GM23338 (cell line): ENCODE measurements around the gene SLC35A4. TPM values are rescaled to one million over a fixed set of nuclear protein-coding genes. Genes with fewer than 3 reads are reported as not detected.

Source experiments
- ATAC-seq: fragments of 200-7000 bp; cut with Tn5 transposase; 3 replicates; pipeline ENCODE4 v1.9.1; 2020
- DNase-seq: peaks from one replicate; pipeline ENCODE4 v3.0.0-alpha.2; 2015; ENCODE audit warnings: low spot score
- H2AFZ ChIP-seq: fragments of 200-600 bp; sonication (generic); 2 replicates; pipeline ENCODE4 v1.8.0; 2016; ENCODE audit warnings: antibody characterized with exemption, mild to moderate bottlenecking, moderate library complexity
- H3F3A ChIP-seq: fragments of 200-600 bp; sonication (generic); replicated peaks from 2 replicates; pipeline ENCODE4 v1.8.0; 2017; ENCODE audit warnings: antibody characterized with exemption, mixed run types, low read depth
- H3K27ac ChIP-seq: fragments of 200-600 bp; sonication (generic); 2 replicates; pipeline ENCODE4 v1.6.1; 2016; ENCODE audit warnings: low read depth
- H3K27me3 ChIP-seq: fragments of 200-600 bp; sonication (generic); 2 replicates; pipeline ENCODE4 v1.8.0; 2016; ENCODE audit warnings: mild to moderate bottlenecking, mixed run types, moderate library complexity; ENCODE audit not compliant: insufficient read depth
- H3K36me3 ChIP-seq: fragments of 200-600 bp; sonication (generic); 2 replicates; pipeline ENCODE4 v1.8.0; 2016; ENCODE audit warnings: mild to moderate bottlenecking; ENCODE audit not compliant: insufficient read depth
- H3K4me1 ChIP-seq: fragments of 200-600 bp; sonication (generic); 2 replicates; pipeline ENCODE4 v1.8.0; 2016; ENCODE audit warnings: mild to moderate bottlenecking, moderate library complexity; ENCODE audit not compliant: insufficient read depth
- H3K4me2 ChIP-seq: fragments of 200-600 bp; sonication (generic); 2 replicates; pipeline ENCODE4 v1.7.1; 2017; ENCODE audit warnings: mixed run types
- H3K4me3 ChIP-seq: fragments of 200-600 bp; sonication (generic); 2 replicates; pipeline ENCODE4 v1.6.1; 2016; ENCODE audit warnings: mixed run types
- H3K79me2 ChIP-seq: fragments of 200-600 bp; sonication (generic); replicated peaks from 2 replicates; pipeline ENCODE4 v1.8.0; 2017; ENCODE audit warnings: mild to moderate bottlenecking; ENCODE audit not compliant: insufficient read depth
- H3K9me2 ChIP-seq: fragments of 200-600 bp; sonication (generic); 2 replicates; pipeline ENCODE4 v1.8.0; 2017; ENCODE audit not compliant: insufficient read depth
- H4K20me1 ChIP-seq: fragments of 200-600 bp; sonication (generic); replicated peaks from 2 replicates; pipeline ENCODE4 v1.8.0; 2017; ENCODE audit warnings: mild to moderate bottlenecking; ENCODE audit not compliant: insufficient read depth
- H3K27ac Mint-ChIP-seq: 2 replicates; pipeline ENCODE4 v1.8.0; 2020; ENCODE audit warnings: inconsistent platforms, mild to moderate bottlenecking, moderate library complexity, mixed read lengths
- H3K27me3 Mint-ChIP-seq: 3 replicates; pipeline ENCODE4 v1.8.0; 2022; ENCODE audit warnings: low read depth, mild to moderate bottlenecking, moderate library complexity, mixed read lengths, inconsistent platforms; ENCODE audit not compliant: insufficient read depth, poor library complexity
- H3K36me3 Mint-ChIP-seq: 3 replicates; pipeline ENCODE4 v1.8.0; 2021; ENCODE audit warnings: low read depth, mild to moderate bottlenecking, inconsistent platforms, moderate library complexity, mixed read lengths
- H3K4me1 Mint-ChIP-seq: 3 replicates; pipeline ENCODE4 v1.8.0; 2020; ENCODE audit warnings: mild to moderate bottlenecking, inconsistent platforms, mixed read lengths
- H3K4me3 Mint-ChIP-seq: 3 replicates; pipeline ENCODE4 v1.8.0; 2021; ENCODE audit warnings: moderate library complexity, mild to moderate bottlenecking, inconsistent platforms, mixed read lengths
- H3K9me3 Mint-ChIP-seq: 3 replicates; pipeline ENCODE4 v1.8.0; 2020; ENCODE audit warnings: moderate library complexity, mild to moderate bottlenecking, inconsistent platforms, mixed read lengths
- CREB1 ChIP-seq: fragments of 250-450 bp; sonication (Bioruptor Pico); IDR thresholded peaks from 2 replicates; pipeline ENCODE4 v1.5.0; 2020; ENCODE audit warnings: low read depth, mild to moderate bottlenecking, moderate library complexity
- CTCF ChIP-seq, 2 experiments: fragments of 200-600 bp in 1 of 2; sonication (generic) in 1 of 2; conservative IDR thresholded peaks; 2 replicates each; pipeline versions ENCODE4 v1.5.1 to v1.6.1; 2016 to 2017; ENCODE audit warnings: antibody characterized with exemption in 2 of 2, low read depth in 2 of 2, mild to moderate bottlenecking in 2 of 2, moderate library complexity in 1 of 2
- ETS1 ChIP-seq: IDR thresholded peaks from 2 replicates; pipeline ENCODE4 v1.6.1; 2016; ENCODE audit warnings: antibody characterized with exemption
- EZH2phosphoT487 ChIP-seq: fragments of 200-600 bp; sonication (generic); IDR thresholded peaks from one replicate; pipeline ENCODE4 v1.8.1; 2018; ENCODE audit warnings: antibody characterized with exemption; ENCODE audit not compliant: unreplicated experiment
- JUNB ChIP-seq: IDR thresholded peaks from one replicate; pipeline ENCODE4 v1.6.1; 2016; ENCODE audit warnings: antibody characterized with exemption; ENCODE audit not compliant: unreplicated experiment
- NANOG ChIP-seq: IDR thresholded peaks from 2 replicates; pipeline ENCODE4 v1.6.1; 2016; ENCODE audit warnings: antibody characterized with exemption, borderline replicate concordance
- POLR2AphosphoS5 ChIP-seq: IDR thresholded peaks from 2 replicates; pipeline ENCODE4 v1.6.1; 2016; ENCODE audit warnings: antibody characterized with exemption, low read depth
- STAT1 ChIP-seq: IDR thresholded peaks from one replicate; pipeline ENCODE4 v1.6.1; 2016; ENCODE audit warnings: antibody characterized with exemption; ENCODE audit not compliant: unreplicated experiment
- ZNF331 ChIP-seq: fragments of 250-450 bp; sonication (Bioruptor Pico); IDR thresholded peaks from 2 replicates; pipeline ENCODE4 v1.5.0; 2020; ENCODE audit warnings: low read depth, mild to moderate bottlenecking, moderate library complexity
- ZNF462 ChIP-seq: fragments of 250-450 bp; sonication (Bioruptor Pico); IDR thresholded peaks from 2 replicates; pipeline ENCODE4 v1.5.0; 2020; ENCODE audit warnings: mild to moderate bottlenecking, moderate library complexity
- microRNA-seq: library from miRNA; unstranded; fragments of <30 nt; microRNA quantifications from one replicate; pipeline ENCODE4, GENCODE V29; 2017
- polyA plus RNA-seq: library from polyadenylated mRNA; unstranded; fragments of >200 nt; fragmentation: Nextera tagmentation; extraction: Ambion mirVana; gene quantifications from 2 replicates; pipeline ENCODE4 v1.2.1, GENCODE V29; 2016
- small RNA-seq: library from RNA; depleted of rRNA; stranded (forward); fragments of <200 nt; gene quantifications from one replicate; pipeline ENCODE3, GENCODE V24; 2014; ENCODE audit warnings: low replicate concordance
- total RNA-seq: library from RNA; depleted of rRNA; stranded (reverse); fragments of >200 nt; shearing (Covaris generic); gene quantifications from 2 replicates; pipeline ENCODE4 v1.2.3, GENCODE V29; 2014; rRNA removed

Gene SLC35A4
- total and polyA plus RNA-seq, 2 experiments from 2014 or later: 17.7 to 39.1 TPM

GRCh38 chr5:140611020-140611521 lies 46.4 kb downstream of the SLC35A4 start:
- Histone ChIP-seq H2AFZ (no peak overlapping the region), H3K79me2 (no peaks in the 10 kb centered on the region), H3F3A (no peaks in the 10 kb centered on the region), H3K4me2 (no peak overlapping the region), H3K27me3 (no peaks in the 10 kb centered on the region), H3K4me1 (no peaks in the 10 kb centered on the region), H3K27ac (no peak overlapping the region), H3K36me3 (no peaks in the 10 kb centered on the region), H3K9me2 (no peaks in the 10 kb centered on the region; the same call in 1 of the 2 replicates), H4K20me1 (no peaks in the 10 kb centered on the region), H3K4me3 (no peak overlapping the region)
- ATAC-seq (no peak), DNase-seq (no peak)
- Mint-ChIP-seq H3K4me1 (no peaks in the 10 kb centered on the region), H3K9me3 (peaks cover 56% of the 10 kb centered on the region), H3K36me3 (peaks cover 4% of the 10 kb centered on the region; the same call in 2 of the 3 replicates), H3K27ac (no peak overlapping the region), H3K27me3 (peaks cover 7% of the 10 kb centered on the region), H3K4me3 (no peak overlapping the region)
- no peak for TF ChIP-seq POLR2AphosphoS5
- no peak for TF ChIP-seq CTCF (conservative IDR thresholded peaks at IDR 0.05; ENCODE audit: low read depth in 2 of 2)
- TF ChIP-seq JUNB: no peak
- TF ChIP-seq EZH2phosphoT487: no peak
- no peak for TF ChIP-seq STAT1
- no peak for TF ChIP-seq ZNF331 (CRISPR knock-in tag)
- TF ChIP-seq CREB1 (CRISPR knock-in tag): no peak
- no peak for TF ChIP-seq ETS1
- no peak for TF ChIP-seq NANOG
- TF ChIP-seq ZNF462 (CRISPR knock-in tag): no peak

Small RNA genes lying within 50 kb of the gene (microRNA-seq; reads per million reads assigned to microRNA genes)
- not detected for gene MIR6831

Small RNA genes lying within 50 kb of the gene (small RNA-seq; reads per million reads assigned to genes)
- gene RF00279: 0.12 reads per million
- gene RF00443: not detected

Other genes starting within 250 kb of the SLC35A4 start
- 2.0 and 2.9 TPM in 2 replicates for gene HBEGF, start 218.2 kb upstream of the SLC35A4 start, total RNA-seq
- 2.2 and 2.3 TPM in 2 replicates for gene HBEGF, start 218.2 kb upstream of the SLC35A4 start, polyA plus RNA-seq
- gene SLC4A9, start 204.6 kb upstream of the SLC35A4 start, total RNA-seq: 0.08 TPM in 1 of 2 replicates, not detected in the other
- gene SLC4A9, start 204.6 kb upstream of the SLC35A4 start, polyA plus RNA-seq: 0.08 TPM in 1 of 2 replicates, not detected in the other
- gene ANKHD1, start 163.0 kb upstream of the SLC35A4 start, total RNA-seq: 119 and 123 TPM in 2 replicates
- gene ANKHD1, start 163.0 kb upstream of the SLC35A4 start, polyA plus RNA-seq: 58.6 and 73.0 TPM in 2 replicates
- gene EIF4EBP3, start 17.2 kb upstream of the SLC35A4 start, total RNA-seq: 2.4 TPM in 1 of 2 replicates, not detected in the other
- 20.2 and 21.5 TPM in 2 replicates for gene EIF4EBP3, start 17.2 kb upstream of the SLC35A4 start, polyA plus RNA-seq
- 29.7 and 38.4 TPM in 2 replicates for gene SRA1, start 7.4 kb upstream of the SLC35A4 start, total RNA-seq
- gene SRA1, start 7.4 kb upstream of the SLC35A4 start, polyA plus RNA-seq: 67.2 and 74.7 TPM in 2 replicates
- 10.2 and 15.4 TPM in 2 replicates for gene APBB3, start 230 bp upstream of the SLC35A4 start, total RNA-seq
- gene APBB3, start 230 bp upstream of the SLC35A4 start, polyA plus RNA-seq: 7.7 and 9.0 TPM in 2 replicates
- gene CD14, start 68.3 kb downstream of the SLC35A4 start, total RNA-seq: not detected in 2 replicates
- gene CD14, start 68.3 kb downstream of the SLC35A4 start, polyA plus RNA-seq: 0.17 TPM in 1 of 2 replicates, not detected in the other
- 19.9 and 37.4 TPM in 2 replicates for gene TMCO6, start 74.6 kb downstream of the SLC35A4 start, total RNA-seq
- 18.7 and 19.0 TPM in 2 replicates for gene TMCO6, start 74.6 kb downstream of the SLC35A4 start, polyA plus RNA-seq
- 48.8 and 55.7 TPM in 2 replicates for gene NDUFA2, start 82.8 kb downstream of the SLC35A4 start, total RNA-seq
- gene NDUFA2, start 82.8 kb downstream of the SLC35A4 start, polyA plus RNA-seq: 292 and 317 TPM in 2 replicates
- gene IK, start 83.0 kb downstream of the SLC35A4 start, total RNA-seq: 58.9 and 77.3 TPM in 2 replicates
- 116 and 128 TPM in 2 replicates for gene IK, start 83.0 kb downstream of the SLC35A4 start, polyA plus RNA-seq
- gene WDR55, start 100.1 kb downstream of the SLC35A4 start, total RNA-seq: 18.0 and 22.7 TPM in 2 replicates
- gene WDR55, start 100.1 kb downstream of the SLC35A4 start, polyA plus RNA-seq: 9.3 and 9.6 TPM in 2 replicates
- gene DND1, start 108.7 kb downstream of the SLC35A4 start, total RNA-seq: 15.5 and 22.0 TPM in 2 replicates
- 7.3 and 8.1 TPM in 2 replicates for gene DND1, start 108.7 kb downstream of the SLC35A4 start, polyA plus RNA-seq
- gene HARS1, start 126.5 kb downstream of the SLC35A4 start, total RNA-seq: 57.8 and 58.8 TPM in 2 replicates
- 48.6 and 51.6 TPM in 2 replicates for gene HARS1, start 126.5 kb downstream of the SLC35A4 start, polyA plus RNA-seq
- 21.6 and 29.6 TPM in 2 replicates for gene HARS2, start 126.6 kb downstream of the SLC35A4 start, total RNA-seq
- 12.7 and 14.4 TPM in 2 replicates for gene HARS2, start 126.6 kb downstream of the SLC35A4 start, polyA plus RNA-seq
- gene ZMAT2, start 135.6 kb downstream of the SLC35A4 start, total RNA-seq: 26.4 and 35.6 TPM in 2 replicates
- 45.1 and 50.6 TPM in 2 replicates for gene ZMAT2, start 135.6 kb downstream of the SLC35A4 start, polyA plus RNA-seq
- 1.6 and 3.2 TPM in 2 replicates for gene PCDHA1, start 221.3 kb downstream of the SLC35A4 start, total RNA-seq
- 0.52 and 0.81 TPM in 2 replicates for gene PCDHA1, start 221.3 kb downstream of the SLC35A4 start, polyA plus RNA-seq
- gene PCDHA2, start 230.0 kb downstream of the SLC35A4 start, total RNA-seq: 2.2 and 2.4 TPM in 2 replicates
- gene PCDHA2, start 230.0 kb downstream of the SLC35A4 start, polyA plus RNA-seq: 0.99 and 1.3 TPM in 2 replicates
- 4.0 TPM in 2 replicates for gene PCDHA3, start 236.2 kb downstream of the SLC35A4 start, total RNA-seq
- 0.87 and 1.2 TPM in 2 replicates for gene PCDHA3, start 236.2 kb downstream of the SLC35A4 start, polyA plus RNA-seq
- gene PCDHA4, start 242.2 kb downstream of the SLC35A4 start, total RNA-seq: 9.6 and 12.5 TPM in 2 replicates
- gene PCDHA4, start 242.2 kb downstream of the SLC35A4 start, polyA plus RNA-seq: 1.6 and 1.8 TPM in 2 replicates